ENCODE results near the gene NDUFB10. TPM values are rescaled to one million over a fixed set of nuclear protein-coding genes. Genes with fewer than 3 reads are reported as not detected.

Gene NDUFB10
- total RNA-seq, 1 donor from 2014 or later: 122 TPM

GRCh38 chr16:1980030-1980769, 20.9 kb downstream of the NDUFB10 start:
- H3K27ac Mint-ChIP-seq: no peak overlapping the region
- H3K9me3 Mint-ChIP-seq: no peaks in the 10 kb centered on the region
- no peak overlapping the region for H3K4me3 Mint-ChIP-seq
- no peak for DNase-seq (ENCODE audit: extremely low spot score, unreplicated experiment)
- peaks cover 41% of the 10 kb centered on the region for H3K27me3 Mint-ChIP-seq
- H3K36me3 Mint-ChIP-seq: no peaks in the 10 kb centered on the region
- TF ChIP-seq CTCF (conservative IDR thresholded peaks at IDR 0.05): no peak
- peaks cover 11% of the 10 kb centered on the region for H3K4me1 Mint-ChIP-seq (ENCODE audit: unreplicated experiment)

- no peak for DNase-seq (ENCODE audit: extremely low spot score, unreplicated experiment)
- no peak overlapping the region for H3K4me3 Mint-ChIP-seq
- TF ChIP-seq CTCF (conservative IDR thresholded peaks at IDR 0.05): no peak
- peaks cover 41% of the 10 kb centered on the region for H3K27me3 Mint-ChIP-seq
- H3K9me3 Mint-ChIP-seq: no peaks in the 10 kb centered on the region
- H3K36me3 Mint-ChIP-seq: no peaks in the 10 kb centered on the region
- H3K27ac Mint-ChIP-seq: no peak overlapping the region
- H3K4me1 Mint-ChIP-seq (ENCODE audit: unreplicated experiment): peaks cover 11% of the 10 kb centered on the region
These were observed 21.4 kb downstream of the NDUFB10 start for GRCh38 chr16:1980770-1981087.

GRCh38 chr16:1981398-1981836, 22.1 kb downstream of the NDUFB10 start, which contains the start of gene NOXO1:
Gene NOXO1, minus strand, starts transcription at chr16:1981469. Its CDS starts 290 bp downstream, at chr16:1981179.
- Mint-ChIP-seq H3K4me3 (peak within 1 kb of the TSS; percentile 57), H3K36me3 (no peaks in the 10 kb centered on the region), H3K9me3 (no peaks in the 10 kb centered on the region), H3K27me3 (peaks cover 41% of the 10 kb centered on the region), H3K4me1 (ENCODE audit: unreplicated experiment) (peaks cover 11% of the 10 kb centered on the region), H3K27ac (peak within 1 kb of the TSS; percentile 56)
- DNase-seq (ENCODE audit: extremely low spot score, unreplicated experiment): no peak
- TF ChIP-seq CTCF (conservative IDR thresholded peaks at IDR 0.05): no peak

GRCh38 chr16:1982013-1982433, 22.7 kb downstream of the NDUFB10 start:
- no peaks in the 10 kb centered on the region for H3K36me3 Mint-ChIP-seq
- peak overlapping the region; percentile 56 for H3K27ac Mint-ChIP-seq
- TF ChIP-seq CTCF (conservative IDR thresholded peaks at IDR 0.05): no peak
- H3K9me3 Mint-ChIP-seq: no peaks in the 10 kb centered on the region
- peaks cover 11% of the 10 kb centered on the region for H3K4me1 Mint-ChIP-seq (ENCODE audit: unreplicated experiment)
- H3K27me3 Mint-ChIP-seq: peaks cover 41% of the 10 kb centered on the region
- H3K4me3 Mint-ChIP-seq: no peak overlapping the region
- no peak for DNase-seq (ENCODE audit: extremely low spot score, unreplicated experiment)

- Mint-ChIP-seq H3K4me1 (ENCODE audit: unreplicated experiment) (peaks cover 11% of the 10 kb centered on the region), H3K27me3 (peaks cover 44% of the 10 kb centered on the region), H3K9me3 (no peaks in the 10 kb centered on the region), H3K36me3 (no peaks in the 10 kb centered on the region), H3K4me3 (peak overlapping the region; percentile 83), H3K27ac (peak overlapping the region; percentile 56)
- TF ChIP-seq CTCF (conservative IDR thresholded peaks at IDR 0.05): no peak
- DNase-seq (ENCODE audit: extremely low spot score, unreplicated experiment): no peak
These were observed 23.7 kb downstream of the NDUFB10 start for GRCh38 chr16:1982991-1983543.

Measured in type B pancreatic cell (in vitro differentiated cells).